Upper lobe of left lung (tissue), 6 donors: ENCODE data around the gene GALM. TPM values are rescaled to one million over a fixed set of nuclear protein-coding genes. Genes with fewer than 3 reads are reported as not detected.

Experiments
- ATAC-seq, 2 donors: fragments of 200-7000 bp; cut with Tn5 transposase; one replicate each; pipeline ENCODE4 v1.9.1; 2022; ENCODE audit warnings: mild to moderate bottlenecking in 2 of 2, moderate library complexity in 2 of 2; ENCODE audit not compliant: low FRiP score in 2 of 2
- DNase-seq, 2 donors: peaks; one replicate each; pipeline ENCODE4 v3.0.0-alpha.2; 2019 to 2020
- H3K27ac ChIP-seq, 4 donors: fragments of 200-600 bp; sonication (generic); one replicate each; pipeline ENCODE4 v1.5.1; 2016 to 2019
- H3K27me3 ChIP-seq, 4 donors: fragments of 200-600 bp; sonication (generic); one replicate each; pipeline ENCODE4 v1.5.1; 2017 to 2019
- H3K36me3 ChIP-seq, 4 donors: fragments of 200-600 bp; sonication (generic); one replicate each; pipeline ENCODE4 v1.5.1; 2016 to 2019
- H3K4me1 ChIP-seq, 4 donors: fragments of 200-600 bp; sonication (generic); one replicate each; pipeline ENCODE4 v1.5.1; 2018 to 2019
- H3K4me3 ChIP-seq, 4 donors: fragments of 200-600 bp; sonication (generic); one replicate each; pipeline ENCODE4 v1.5.1; 2017 to 2019; ENCODE audit warnings: mild to moderate bottlenecking in 2 of 4, moderate library complexity in 1 of 4
- H3K9me3 ChIP-seq, 4 donors: fragments of 200-600 bp; sonication (generic); one replicate each; pipeline ENCODE4 v1.5.1; 2018 to 2019
- CTCF ChIP-seq, 6 experiments: fragments of 450-650 bp in 4 of 6; fragments of 200-600 bp in 2 of 6; sonication (generic) in 2 of 6; IDR thresholded peaks; one replicate each; pipeline ENCODE4 v1.5.1; 2016 to 2019; ENCODE audit warnings: antibody characterized with exemption in 6 of 6
- EP300 ChIP-seq, 4 donors: sonication (generic); formaldehyde crosslinking; IDR thresholded peaks; one replicate each; pipeline ENCODE4 v1.5.1; 2017; ENCODE audit warnings: antibody characterized with exemption in 4 of 4, control low read depth in 2 of 4
- POLR2A ChIP-seq, 4 donors: fragments of 450-650 bp; IDR thresholded peaks; one replicate each; pipeline ENCODE4 v1.5.1; 2016 to 2017; ENCODE audit warnings: antibody characterized with exemption in 4 of 4, mild to moderate bottlenecking in 2 of 4
- POLR2AphosphoS5 ChIP-seq, 2 donors: sonication (generic); formaldehyde crosslinking; IDR thresholded peaks; one replicate each; pipeline ENCODE4 v1.5.1; 2017; ENCODE audit warnings: antibody characterized with exemption in 2 of 2
- WGBS, 2 donors: methylation state at CpG; one replicate each; pipeline ENCODE4 v1.1.5; 2017 to 2018; 5-methylcytosine and 5-hydroxymethylcytosine counted together
- total RNA-seq, 6 donors: library from RNA; depleted of rRNA in 4 of 6; stranded (reverse); fragments of >200 nt in 4 of 6; gene quantifications; one replicate each; pipeline versions ENCODE4 v1.1.0 to v1.2.1, GENCODE V29; 2016 to 2021
- donor health status: DM: no; HTN: no; CAD: no; lungs with moderate emphysema.
- donor health status: DM: no; HTN: yes; CAD: no; lungs with severe emphysema.

Gene GALM
- total RNA-seq, 6 donors from 2014 or later, result 13.4 to 33.1 (median 26.3) TPM

- DNase-seq (no peak), ATAC-seq (no peak)
- Histone ChIP-seq H3K36me3 (no peaks in the 10 kb centered on the region), H3K27me3 (no peaks in the 10 kb centered on the region), H3K4me1 (peaks cover 0 to 6% (median 2%) of the 10 kb centered on the region in 4 donors), H3K9me3 (no peaks in the 10 kb centered on the region), H3K4me3 (no peak overlapping the region), H3K27ac (no peak overlapping the region)
- no peak for TF ChIP-seq EP300 (IDR thresholded peaks at IDR 0.05)
- no peak for TF ChIP-seq POLR2AphosphoS5 (IDR thresholded peaks at IDR 0.05)
- TF ChIP-seq CTCF (IDR thresholded peaks at IDR 0.05), result no peak
- no peak for TF ChIP-seq POLR2A (IDR thresholded peaks at IDR 0.05)
- WGBS, 2 donors, result 84 to 89% methylated on average over 2 of the region's 2 CpGs
Observed at GRCh38 chr2:38659115-38659514, 6.8 kb upstream of the GALM start.

GRCh38 chr2:38660282-38660681 lies 5.6 kb upstream of the GALM start:
- no peak for DNase-seq
- no peak for ATAC-seq
- peaks cover 0 to under 1% (median 0%) of the 10 kb centered on the region in 4 donors for H3K4me1 ChIP-seq
- H3K36me3 ChIP-seq, result no peaks in the 10 kb centered on the region
- WGBS, 2 donors, result 94 to 100% methylated on average over 3 of the region's 3 CpGs
- H3K4me3 ChIP-seq, result no peak overlapping the region
- H3K27me3 ChIP-seq, result no peaks in the 10 kb centered on the region
- H3K9me3 ChIP-seq, result no peaks in the 10 kb centered on the region
- H3K27ac ChIP-seq, result no peak overlapping the region
- TF ChIP-seq POLR2A (IDR thresholded peaks at IDR 0.05), result no peak

GRCh38 chr2:38661306-38661705 lies 4.6 kb upstream of the GALM start:
- no peaks in the 10 kb centered on the region for H3K9me3 ChIP-seq
- H3K27ac ChIP-seq, result no peak overlapping the region
- DNase-seq (no peak), ATAC-seq (no peak)
- H3K27me3 ChIP-seq, result no peaks in the 10 kb centered on the region
- no peak overlapping the region for H3K4me3 ChIP-seq
- peaks cover 0 to 5% (median 1%) of the 10 kb centered on the region in 4 donors for H3K4me1 ChIP-seq
- WGBS, 2 donors, result 81% methylated on average over 3 of the region's 3 CpGs
- TF ChIP-seq POLR2AphosphoS5 (IDR thresholded peaks at IDR 0.05) (no peak), EP300 (IDR thresholded peaks at IDR 0.05) (no peak), POLR2A (IDR thresholded peaks at IDR 0.05) (no peak), CTCF (IDR thresholded peaks at IDR 0.05) (no peak)
- no peaks in the 10 kb centered on the region for H3K36me3 ChIP-seq

GRCh38 chr2:38666556-38666910 lies 619 bp downstream of the GALM start:
- TF ChIP-seq CTCF (IDR thresholded peaks at IDR 0.05), result no peak
- TF ChIP-seq EP300 (IDR thresholded peaks at IDR 0.05), result no peak

GRCh38 chr2:38668092-38668491 lies 2.2 kb downstream of the GALM start:
- ATAC-seq, result no peak
- Histone ChIP-seq H3K4me3 (peak overlapping the region in 1 of 4 donors; percentile 62), H3K27me3 (no peaks in the 10 kb centered on the region), H3K36me3 (no peaks in the 10 kb centered on the region), H3K4me1 (peaks cover 6 to 24% (median 17%) of the 10 kb centered on the region in 4 donors), H3K9me3 (no peaks in the 10 kb centered on the region), H3K27ac (peak overlapping the region in 1 of 4 donors; percentile 85)
- WGBS, 2 donors, result 84 to 97% methylated on average over 4 of the region's 4 CpGs
- DNase-seq, result no peak
- TF ChIP-seq EP300 (IDR thresholded peaks at IDR 0.05) (no peak), POLR2AphosphoS5 (IDR thresholded peaks at IDR 0.05) (no peak), POLR2A (IDR thresholded peaks at IDR 0.05) (no peak), CTCF (IDR thresholded peaks at IDR 0.05) (no peak)

More at GRCh38 chr2:38666556-38666910, 619 bp downstream of the GALM start:
- WGBS, 2 donors, result 8 to 10% methylated on average over 4 of the region's 4 CpGs
- Histone ChIP-seq H3K4me1 (peaks cover 6 to 24% (median 17%) of the 10 kb centered on the region in 4 donors), H3K36me3 (no peaks in the 10 kb centered on the region), H3K4me3 (peak overlapping the region; percentile 48 to 65 (median 63)), H3K9me3 (no peaks in the 10 kb centered on the region), H3K27ac (peak overlapping the region; percentile 72 to 85 (median 80)), H3K27me3 (no peaks in the 10 kb centered on the region)
- ATAC-seq (peak; percentile 56 to 67), DNase-seq (peak in 1 of 2 donors; percentile 67)
